GM12878 (cell line): ENCODE data around the gene RPS6KA3. TPM values are rescaled to one million over a fixed set of nuclear protein-coding genes. Genes with fewer than 3 reads are reported as not detected.

Experiments
- ATAC-seq: fragments of 200-7000 bp; cut with Tn5 transposase; 3 replicates; pipeline ENCODE4 v1.9.1; 2020; ENCODE audit warnings: mild to moderate bottlenecking, moderate library complexity
- BruUV-seq: library from RNA; stranded (reverse); fragments of 400-500 nt; replicated peaks from 2 replicates; lab custom pipeline; 2021; lab: Mats Ljungman, UMichigan
- CTCF ChIA-PET: fragments of 300-600 bp; sonication (Branson Sonifier 250); formaldehyde crosslinking; extraction: SDS; loops from one replicate; lab custom pipeline; 2021; ENCODE audit warnings: inconsistent platforms; lab: Yijun Ruan, JAX
- POLR2A ChIA-PET: fragments of 350-600 bp; formaldehyde crosslinking; extraction: SDS; loops from one replicate; lab custom pipeline; 2021; ENCODE audit warnings: inconsistent platforms; lab: Charles Lee
- RAD21 ChIA-PET: fragments of 300-600 bp; sonication (Branson Sonifier 250); formaldehyde crosslinking; loops from one replicate; lab custom pipeline; 2023; ENCODE audit warnings: antibody characterized with exemption; ENCODE audit not compliant: unreplicated experiment; lab: Charles Lee
- SMC1A ChIA-PET: fragments of 300-600 bp; sonication (Branson Sonifier 250); formaldehyde crosslinking; loops from one replicate; lab custom pipeline; 2023; ENCODE audit not compliant: unreplicated experiment, uncharacterized antibody; lab: Charles Lee
- DNase-seq: peaks from one replicate; pipeline ENCODE4 v3.0.0-alpha.2; 2011; ENCODE audit warnings: low read depth, low spot score
- FAIRE-seq: peaks from 3 replicates; lab custom pipeline; 2011; peaks lifted over from hg19 to GRCh38; lab: Jason Lieb, UNC
- H2AFZ ChIP-seq: 2 replicates; pipeline ENCODE4 v1.6.0; 2011; ENCODE audit warnings: low read depth, low read length, control low read depth; ENCODE audit not compliant: control insufficient read depth
- H3K27ac ChIP-seq: 2 replicates; pipeline ENCODE4 v1.5.1; 2011; ENCODE audit warnings: control low read depth; ENCODE audit not compliant: control insufficient read depth, insufficient read depth
- H3K27me3 ChIP-seq, 2 experiments: replicated peaks in 1 of 2; 2 replicates each; pipeline versions ENCODE4 v1.6.0 to v1.6.1; 2011; ENCODE audit warnings: low read length in 1 of 2; ENCODE audit not compliant: control insufficient read depth in 2 of 2, insufficient read depth in 2 of 2
- H3K36me3 ChIP-seq, 2 experiments: 2 replicates each; pipeline ENCODE4 v1.5.1; 2011; ENCODE audit warnings: low read length in 1 of 2; ENCODE audit not compliant: control insufficient read depth in 2 of 2, insufficient read depth in 2 of 2
- H3K4me1 ChIP-seq: 2 replicates; pipeline ENCODE4 v1.6.1; 2011; ENCODE audit warnings: mild to moderate bottlenecking, low read length, moderate library complexity, mixed read lengths; ENCODE audit not compliant: control insufficient read depth, insufficient read depth
- H3K4me2 ChIP-seq: 2 replicates; pipeline ENCODE4 v1.6.0; 2011; ENCODE audit warnings: control low read depth; ENCODE audit not compliant: control insufficient read depth, insufficient read depth
- H3K4me3 ChIP-seq: fragments of 200-600 bp; sonication (generic); 2 replicates; pipeline ENCODE4 v1.5.1; 2016
- H3K79me2 ChIP-seq: 2 replicates; pipeline ENCODE4 v1.6.0; 2011; ENCODE audit warnings: low read length; ENCODE audit not compliant: control insufficient read depth, insufficient read depth
- H3K9ac ChIP-seq: 2 replicates; pipeline ENCODE4 v1.8.0; 2011; ENCODE audit warnings: low read length, control low read depth, mixed read lengths; ENCODE audit not compliant: control insufficient read depth, insufficient read depth
- H3K9me3 ChIP-seq: replicated peaks from 3 replicates; pipeline ENCODE4 v1.5.1; 2011; ENCODE audit warnings: mild to moderate bottlenecking, low read length; ENCODE audit not compliant: control insufficient read depth, insufficient read depth
- H4K20me1 ChIP-seq: 2 replicates; pipeline ENCODE4 v1.6.0; 2011; ENCODE audit not compliant: control insufficient read depth, insufficient read depth
- FOS ChIP-seq: IDR thresholded peaks from 3 replicates; pipeline ENCODE4 v1.6.1; 2011; ENCODE audit warnings: borderline replicate concordance; ENCODE audit not compliant: insufficient read length; ENCODE audit errors: extremely low read depth
- MEF2A ChIP-seq: IDR thresholded peaks from 2 replicates; pipeline ENCODE4 v1.6.1; 2011; ENCODE audit warnings: low read depth, mild to moderate bottlenecking, low read length, moderate library complexity; ENCODE audit not compliant: insufficient read depth
- PBX3 ChIP-seq: IDR thresholded peaks from 2 replicates; pipeline ENCODE4 v1.6.1; 2011; ENCODE audit warnings: mild to moderate bottlenecking, low read depth, low read length, moderate library complexity; ENCODE audit not compliant: insufficient replicate concordance
- POLR2A ChIP-seq: IDR thresholded peaks from 2 replicates; pipeline ENCODE4 v1.6.1; 2011; ENCODE audit warnings: low read depth, mild to moderate bottlenecking, low read length
- POLR2AphosphoS5 ChIP-seq: IDR thresholded peaks from 2 replicates; pipeline ENCODE4 v1.6.1; 2011; ENCODE audit warnings: mild to moderate bottlenecking, low read length, inconsistent platforms
- in situ Hi-C: fragments of 300-500 bp; cut with MboI; formaldehyde crosslinking; loops from 9 replicates; pipeline ENCODE4 v1.14.3; 2018; ENCODE audit warnings: mixed read lengths
- intact Hi-C: fragments of 100-400 bp; cut with micrococcal nuclease; formaldehyde crosslinking; loops from one replicate; pipeline ENCODE4 v1.14.2; 2022; ENCODE audit not compliant: unreplicated experiment
- polyA plus RNA-seq, 11 experiments: library from polyadenylated mRNA; depleted of rRNA in 4 of 11; unstranded in 6 of 11; stranded (reverse) in 5 of 11; fragments of >200 nt; fragmentation: Nextera tagmentation in 4 of 11; fragmentation: Illumina TruSeq in 1 of 11; extraction: Ambion mirVana in 4 of 11; extraction: Trizol in 1 of 11; gene quantifications; 1 replicate in 1 of 11; 2 replicates in 10 of 11; pipeline versions ENCODE4 v1.2.1 to v1.2.3, GENCODE V29; 2011 to 2016; ENCODE audit warnings: inconsistent platforms in 2 of 11, missing spikeins in 2 of 11, low read depth in 1 of 11
- total RNA-seq, 4 experiments: library from RNA; depleted of rRNA in 3 of 4; stranded (reverse); fragments of >200 nt in 3 of 4; fragmentation: Illumina TruSeq in 1 of 4; extraction: Trizol in 1 of 4; gene quantifications; 2 replicates each; pipeline versions ENCODE4 v1.2.1 to v1.2.3, GENCODE V29; 2013 to 2021

The RPS6KA3 gene
- total and polyA plus RNA-seq, 10 of the 15 experiments (the other 5 are each of a cell fraction or from before 2014, with no cell fraction given) = 2.8 to 35.6 (median 15.8) TPM

GRCh38 chrX:20124964-20125363 lies 141.7 kb downstream of the RPS6KA3 start:
- in situ Hi-C loops = no loop called here
- no peaks in the 10 kb centered on the region for H3K4me1 ChIP-seq
- CTCF ChIA-PET = interaction anchor here (1.3 kb wide), 1 partner anchor 220 kb away, joined by 4 read pairs; no protein-coding TSS in a partner anchor

More at GRCh38 chrX:20124964-20125363, 141.7 kb downstream of the RPS6KA3 start:
- RAD21 ChIA-PET = interaction anchor here (1.1 kb wide), 1 partner anchor 220 kb away, joined by 5 read pairs; no protein-coding TSS in a partner anchor
- Histone ChIP-seq H3K79me2 (no peaks in the 10 kb centered on the region), H3K27ac (no peak overlapping the region), H2AFZ (no peak overlapping the region), H3K4me2 (no peak overlapping the region)
- ATAC-seq = no peak
- TF ChIP-seq POLR2A (peak; percentile 44), PBX3 (no peak), FOS (no peak), POLR2AphosphoS5 (peak; percentile 52; the same call in 1 of the 2 replicates), MEF2A (no peak)
- TF ChIP-seq, all 136 proteins: peak for 2
- Histone ChIP-seq H3K27me3 (no peaks in the 10 kb centered on the region), H3K36me3 (peaks cover 2 to 8% of the 10 kb centered on the region in 2 experiments), H3K4me3 (no peak overlapping the region), H3K9ac (no peak overlapping the region), H3K9me3 (no peaks in the 10 kb centered on the region), H4K20me1 (no peaks in the 10 kb centered on the region)
- DNase-seq (no peak), FAIRE-seq (no peak)
- BruUV-seq = no TSS peak
- ChIA-PET SMC1A (interaction anchor here (1.0 kb wide), 1 partner anchor 220 kb away, joined by 4 read pairs; no protein-coding TSS in a partner anchor), POLR2A (no interaction called here)
- intact Hi-C loops = no loop called here
